ENCODE results near the gene MTHFD2L. TPM values are rescaled to one million over a fixed set of nuclear protein-coding genes. Genes with fewer than 3 reads are reported as not detected.
A peak's percentile ranks its signal among the peaks of the same experiment; 100 is the strongest.

The MTHFD2L gene
- total and polyA plus RNA-seq, 2 donors (not counting 3 experiments of a cell fraction or from before 2014, with no cell fraction given) = 6.9 to 15.2 TPM

DNA sequence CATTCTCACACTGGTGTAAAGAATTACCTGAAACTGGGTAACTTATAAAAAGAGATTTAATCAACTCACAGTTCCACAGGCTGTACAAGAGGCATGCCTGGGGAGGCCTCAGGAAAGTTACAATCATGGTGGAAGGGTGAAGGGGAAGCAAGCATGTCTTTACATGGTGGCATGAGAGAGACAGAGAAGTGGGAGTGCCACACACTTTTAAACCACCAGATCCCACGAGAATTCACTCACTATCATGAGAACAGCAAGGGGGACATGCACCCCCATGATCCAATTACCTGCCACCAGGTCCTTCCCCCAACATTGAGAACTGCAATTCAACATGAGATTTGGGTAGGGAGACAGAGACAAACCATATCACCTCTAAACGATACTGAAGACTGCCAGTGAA is 173.3 kb downstream of the MTHFD2L start:
- no peak overlapping the region for H3K27ac ChIP-seq (ENCODE audit: insufficient read depth, low read depth, low read length)
- dilution Hi-C loops (cut with MboI; ENCODE audit: extremely low pct_ligation_motif_present, low sequenced_read_pairs) = no loop called here
- BruUV-seq (replicated peaks) = no TSS peak
- H3K9me3 ChIP-seq (replicated peaks; ENCODE audit: control insufficient read depth, insufficient read depth, low read length) = no peaks in the 10 kb centered on the region
- POLR2A ChIA-PET = no interaction called here
- no peaks in the 10 kb centered on the region for H3K79me2 ChIP-seq (ENCODE audit: control insufficient read depth, insufficient read depth, low read length)
- DNase-seq (ENCODE audit: low read depth, low spot score) (no peak), FAIRE-seq (no peak)
- H3K36me3 ChIP-seq (ENCODE audit: control insufficient read depth in 2 of 2, extremely low read depth in 1 of 2, insufficient read depth in 2 of 2, low read length in 2 of 2) = no peaks in the 10 kb centered on the region
- H3K4me1 ChIP-seq (ENCODE audit: control insufficient read depth, extremely low read depth, insufficient read depth, low read length) = peaks cover 20% of the 10 kb centered on the region
- no peak overlapping the region for H3K9ac ChIP-seq (replicated peaks; ENCODE audit: extremely low read depth, insufficient read depth, low read length)
- no peaks in the 10 kb centered on the region for H3K9me1 ChIP-seq (replicated peaks; ENCODE audit: control insufficient read depth, extremely low read depth, insufficient read depth, low read length)
- CTCF ChIA-PET = interaction anchor here (4.0 to 4.3 kb wide), 2 partner anchors 11 to 344 kb away, joined by 17 to 27 read pairs; no protein-coding TSS in a partner anchor
- no peak overlapping the region for H3K4me3 ChIP-seq (replicated peaks in 1 of 3; ENCODE audit: insufficient read depth in 1 of 3, low read depth in 1 of 3, low read length in 3 of 3)
- intact Hi-C loops (cut with micrococcal nuclease) = no loop called here
- no peak for TF ChIP-seq POLR2A (IDR thresholded peaks at IDR 0.05; ENCODE audit: low read depth, low read length)
- TF ChIP-seq, protein P1, sequence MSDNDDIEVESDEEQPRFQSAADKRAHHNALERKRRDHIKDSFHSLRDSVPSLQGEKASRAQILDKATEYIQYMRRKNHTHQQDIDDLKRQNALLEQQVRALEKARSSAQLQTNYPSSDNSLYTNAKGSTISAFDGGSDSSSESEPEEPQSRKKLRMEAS (IDR thresholded peaks at IDR 0.05; ENCODE audit: insufficient read depth, insufficient read length) = no peak
- TF ChIP-seq FOS (IDR thresholded peaks at IDR 0.05; ENCODE audit: borderline replicate concordance, insufficient read depth, low read length) = no peak
- no peak for TF ChIP-seq GATA2 (IDR thresholded peaks at IDR 0.05; ENCODE audit: insufficient read depth, insufficient read length, low read depth, low read length)
- TF ChIP-seq JUN (IDR thresholded peaks at IDR 0.05; ENCODE audit: borderline replicate concordance, insufficient read depth, insufficient read length, low read depth) = no peak
- TF ChIP-seq EZH2 (IDR thresholded peaks at IDR 0.05; ENCODE audit: borderline replicate concordance, low read depth, low read length, severe bottlenecking) = no peak
- no peaks in the 10 kb centered on the region for H4K20me1 ChIP-seq (replicated peaks; ENCODE audit: control insufficient read depth, extremely low read depth, insufficient read depth, low read length)
- H2AFZ ChIP-seq (ENCODE audit: low read depth, low read length) = peak overlapping the region; percentile 32
- no peak overlapping the region for H3K4me2 ChIP-seq (ENCODE audit: insufficient read depth, low read length)
- no peaks in the 10 kb centered on the region for H3K27me3 ChIP-seq (ENCODE audit: control insufficient read depth in 2 of 2, insufficient read depth in 2 of 2, low read length in 2 of 2)

DNA sequence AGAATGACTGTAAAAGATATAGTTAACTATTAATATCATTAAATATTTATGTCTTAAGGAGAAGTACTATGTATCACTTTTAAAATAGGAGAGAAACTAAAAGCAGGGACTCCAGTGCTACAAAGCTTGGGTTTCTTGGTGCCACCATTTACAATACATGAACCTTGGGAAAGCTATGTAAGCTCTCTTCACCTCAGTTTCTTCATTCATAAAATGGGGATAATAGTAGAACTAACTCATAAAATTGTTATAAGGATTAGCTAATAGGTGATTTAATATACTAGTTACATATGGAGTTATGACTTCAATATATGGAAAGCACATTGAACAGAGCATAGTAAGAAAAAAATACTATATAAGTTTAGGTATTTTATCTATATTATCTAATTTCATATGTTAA is 174.0 kb downstream of the MTHFD2L start:
- Histone ChIP-seq H3K4me2 (ENCODE audit: insufficient read depth, low read length) (no peak overlapping the region), H3K9ac (replicated peaks; ENCODE audit: extremely low read depth, insufficient read depth, low read length) (no peak overlapping the region), H3K27me3 (ENCODE audit: control insufficient read depth in 2 of 2, insufficient read depth in 2 of 2, low read length in 2 of 2) (no peaks in the 10 kb centered on the region), H4K20me1 (replicated peaks; ENCODE audit: control insufficient read depth, extremely low read depth, insufficient read depth, low read length) (no peaks in the 10 kb centered on the region), H3K4me1 (ENCODE audit: control insufficient read depth, extremely low read depth, insufficient read depth, low read length) (peaks cover 19% of the 10 kb centered on the region), H3K4me3 (replicated peaks in 1 of 3; ENCODE audit: insufficient read depth in 1 of 3, low read depth in 1 of 3, low read length in 3 of 3) (no peak overlapping the region), H2AFZ (ENCODE audit: low read depth, low read length) (no peak overlapping the region), H3K36me3 (ENCODE audit: control insufficient read depth in 2 of 2, extremely low read depth in 1 of 2, insufficient read depth in 2 of 2, low read length in 2 of 2) (no peaks in the 10 kb centered on the region), H3K79me2 (ENCODE audit: control insufficient read depth, insufficient read depth, low read length) (no peaks in the 10 kb centered on the region), H3K27ac (ENCODE audit: insufficient read depth, low read depth, low read length) (no peak overlapping the region), H3K9me3 (replicated peaks; ENCODE audit: control insufficient read depth, insufficient read depth, low read length) (no peaks in the 10 kb centered on the region), H3K9me1 (replicated peaks; ENCODE audit: control insufficient read depth, extremely low read depth, insufficient read depth, low read length) (no peaks in the 10 kb centered on the region)
- intact Hi-C loops (cut with micrococcal nuclease) (no loop called here), dilution Hi-C loops (cut with MboI; ENCODE audit: extremely low pct_ligation_motif_present, low sequenced_read_pairs) (no loop called here)
- TF ChIP-seq, protein P2, sequence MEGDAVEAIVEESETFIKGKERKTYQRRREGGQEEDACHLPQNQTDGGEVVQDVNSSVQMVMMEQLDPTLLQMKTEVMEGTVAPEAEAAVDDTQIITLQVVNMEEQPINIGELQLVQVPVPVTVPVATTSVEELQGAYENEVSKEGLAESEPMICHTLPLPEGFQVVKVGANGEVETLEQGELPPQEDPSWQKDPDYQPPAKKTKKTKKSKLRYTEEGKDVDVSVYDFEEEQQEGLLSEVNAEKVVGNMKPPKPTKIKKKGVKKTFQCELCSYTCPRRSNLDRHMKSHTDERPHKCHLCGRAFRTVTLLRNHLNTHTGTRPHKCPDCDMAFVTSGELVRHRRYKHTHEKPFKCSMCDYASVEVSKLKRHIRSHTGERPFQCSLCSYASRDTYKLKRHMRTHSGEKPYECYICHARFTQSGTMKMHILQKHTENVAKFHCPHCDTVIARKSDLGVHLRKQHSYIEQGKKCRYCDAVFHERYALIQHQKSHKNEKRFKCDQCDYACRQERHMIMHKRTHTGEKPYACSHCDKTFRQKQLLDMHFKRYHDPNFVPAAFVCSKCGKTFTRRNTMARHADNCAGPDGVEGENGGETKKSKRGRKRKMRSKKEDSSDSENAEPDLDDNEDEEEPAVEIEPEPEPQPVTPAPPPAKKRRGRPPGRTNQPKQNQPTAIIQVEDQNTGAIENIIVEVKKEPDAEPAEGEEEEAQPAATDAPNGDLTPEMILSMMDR (IDR thresholded peaks at IDR 0.05; ENCODE audit: extremely low read depth in 1 of 2, insufficient read depth in 1 of 2, low read depth in 1 of 2, low read length in 2 of 2) = no peak
- TF ChIP-seq MYC (IDR thresholded peaks at IDR 0.05; ENCODE audit: low read depth, low read length) = no peak
- TF ChIP-seq EZH2 (IDR thresholded peaks at IDR 0.05; ENCODE audit: borderline replicate concordance, low read depth, low read length, severe bottlenecking) = no peak
- TF ChIP-seq GATA2 (IDR thresholded peaks at IDR 0.05; ENCODE audit: insufficient read depth, insufficient read length, low read depth, low read length) = no peak
- no peak for TF ChIP-seq POLR2A (IDR thresholded peaks at IDR 0.05; ENCODE audit: low read depth, low read length)
- TF ChIP-seq JUN (IDR thresholded peaks at IDR 0.05; ENCODE audit: borderline replicate concordance, insufficient read depth, insufficient read length, low read depth) = no peak
- TF ChIP-seq POLR2AphosphoS5 (IDR thresholded peaks at IDR 0.05; ENCODE audit: insufficient read depth, low read depth, low read length) = no peak
- TF ChIP-seq, protein P1 (IDR thresholded peaks at IDR 0.05; ENCODE audit: insufficient read depth, insufficient read length) = no peak
- TF ChIP-seq FOS (IDR thresholded peaks at IDR 0.05; ENCODE audit: borderline replicate concordance, insufficient read depth, low read length) = no peak
- no peak for FAIRE-seq
- POLR2A ChIA-PET = no interaction called here
- no TSS peak for BruUV-seq (replicated peaks)
- DNase-seq (ENCODE audit: low read depth, low spot score) = no peak
- CTCF ChIA-PET = interaction anchor here (1.0 to 4.0 kb wide), 3 partner anchors 11 to 548 kb away, joined by 3 to 17 read pairs (median 4); no protein-coding TSS in a partner anchor
